ENCODE data around the gene ZNF664. TPM values are rescaled to one million over a fixed set of nuclear protein-coding genes. Genes with fewer than 3 reads are reported as not detected.

ZNF664 gene
- total and polyA plus RNA-seq, 2 experiments from 2014 or later = 11.3 to 29.1 TPM

DNA sequence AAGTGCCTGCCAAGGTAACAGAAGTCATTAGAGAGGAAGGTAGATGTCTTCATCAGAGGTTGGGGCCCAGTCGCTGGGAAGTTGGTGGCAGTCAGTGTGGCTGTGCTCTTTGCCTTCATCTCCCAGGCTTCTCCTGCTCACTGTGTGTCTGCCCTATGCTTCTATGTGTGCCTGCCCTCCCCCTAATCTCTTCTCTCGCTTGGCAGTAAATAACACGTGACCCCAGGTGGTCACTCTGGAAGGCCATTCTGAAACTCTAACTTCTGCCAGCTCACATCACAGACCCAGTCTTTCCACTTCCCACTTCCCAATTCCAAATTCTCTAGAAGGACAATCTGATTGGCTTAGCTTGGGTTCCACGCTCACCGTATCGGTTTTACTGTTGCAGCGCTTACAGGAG is 9.3 kb downstream of the ZNF664 start:
- Histone ChIP-seq H3K36me3 (ENCODE audit: low read depth) (no peaks in the 10 kb centered on the region; the same call in 1 of the 2 replicates), H3K4me3 (no peak overlapping the region), H3F3A (ENCODE audit: insufficient read depth) (no peaks in the 10 kb centered on the region), H3K9ac (no peak overlapping the region), H3K4me2 (ENCODE audit: unreplicated experiment) (no peak overlapping the region), H2AFZ (no peak overlapping the region), H3K4me1 (ENCODE audit: insufficient read depth) (no peaks in the 10 kb centered on the region), H3K9me3 (ENCODE audit: low read depth) (no peaks in the 10 kb centered on the region), H3K79me2 (ENCODE audit: insufficient read depth) (peaks cover 57% of the 10 kb centered on the region), H4K20me1 (ENCODE audit: insufficient read depth) (no peaks in the 10 kb centered on the region), H3K27ac (no peak overlapping the region), H3K9me2 (ENCODE audit: insufficient read depth) (no peaks in the 10 kb centered on the region), H3K27me3 (replicated peaks; ENCODE audit: insufficient read depth) (no peaks in the 10 kb centered on the region)
- 89 to 91% methylated on average over 7 of the region's 7 CpGs for WGBS, 2 experiments (ENCODE audit: low coverage in 1 of 2, low lambda C conversion rate in 2 of 2, missing lambda C conversion rate in 2 of 2)
- TF ChIP-seq EZH2 (IDR thresholded peaks at IDR 0.05; ENCODE audit: insufficient read depth, poor library complexity, severe bottlenecking) (no peak), EZH2phosphoT487 (IDR thresholded peaks at IDR 0.05; ENCODE audit: insufficient read depth, low read depth) (no peak)
- no peak for DNase-seq
- in situ Hi-C loops (cut with MboI) = loop anchor here (10.0 kb wide), 1 partner anchor 177 kb away; no protein-coding TSS in a partner anchor

DNA sequence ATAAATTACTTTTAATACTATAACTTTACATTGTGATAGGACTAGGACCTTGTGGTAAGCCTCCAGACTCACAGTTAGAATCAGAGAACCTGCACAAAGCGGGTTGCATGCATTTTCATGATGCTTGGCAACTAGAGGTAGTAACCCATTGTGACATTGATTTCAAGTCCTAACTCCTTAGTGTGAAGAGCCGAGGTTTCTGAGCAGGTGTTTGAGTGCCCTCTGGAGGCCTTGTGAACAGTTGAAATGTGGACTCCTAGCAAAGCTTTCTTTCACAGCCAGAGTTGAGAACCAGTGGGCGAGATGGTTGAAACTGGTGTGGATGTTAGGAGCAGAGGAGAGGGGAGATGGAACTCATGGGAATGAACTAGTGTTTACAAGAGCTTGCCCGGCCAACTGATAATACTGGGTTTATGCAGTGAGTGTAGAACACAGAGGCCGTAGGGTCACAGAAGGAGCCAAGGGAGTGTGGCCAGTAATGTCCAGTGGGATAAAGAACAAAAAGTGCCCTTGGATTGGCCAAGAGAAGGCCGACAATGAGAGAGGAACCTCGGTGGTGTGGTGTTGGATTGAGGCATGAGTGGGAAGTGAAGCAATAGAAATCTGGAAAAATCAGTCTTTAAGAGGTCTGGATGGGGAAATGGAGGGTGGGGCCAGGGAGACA is 10.9 kb downstream of the ZNF664 start:
- Histone ChIP-seq H3K36me3 (ENCODE audit: low read depth) (peaks cover 9% of the 10 kb centered on the region), H3K79me2 (ENCODE audit: insufficient read depth) (peaks cover 48% of the 10 kb centered on the region), H2AFZ (no peak overlapping the region), H3K27ac (no peak overlapping the region), H3K9ac (no peak overlapping the region), H3K4me3 (no peak overlapping the region), H3K27me3 (replicated peaks; ENCODE audit: insufficient read depth) (no peaks in the 10 kb centered on the region), H3K9me3 (ENCODE audit: low read depth) (no peaks in the 10 kb centered on the region), H3K4me1 (ENCODE audit: insufficient read depth) (no peaks in the 10 kb centered on the region), H3F3A (ENCODE audit: insufficient read depth) (no peaks in the 10 kb centered on the region), H3K4me2 (ENCODE audit: unreplicated experiment) (no peak overlapping the region), H3K9me2 (ENCODE audit: insufficient read depth) (no peaks in the 10 kb centered on the region), H4K20me1 (ENCODE audit: insufficient read depth) (no peaks in the 10 kb centered on the region)
- TF ChIP-seq EZH2phosphoT487 (IDR thresholded peaks at IDR 0.05; ENCODE audit: insufficient read depth, low read depth) = no peak
- no peak for TF ChIP-seq EZH2 (IDR thresholded peaks at IDR 0.05; ENCODE audit: insufficient read depth, poor library complexity, severe bottlenecking)
- DNase-seq = peak; percentile 85
- in situ Hi-C loops (cut with MboI) = loop anchor here (10.0 kb wide), 1 partner anchor 179 kb away; no protein-coding TSS in a partner anchor
- 41 to 43% methylated on average over 7 of the region's 7 CpGs for WGBS, 2 experiments (ENCODE audit: low coverage in 1 of 2, low lambda C conversion rate in 2 of 2, missing lambda C conversion rate in 2 of 2)

DNA sequence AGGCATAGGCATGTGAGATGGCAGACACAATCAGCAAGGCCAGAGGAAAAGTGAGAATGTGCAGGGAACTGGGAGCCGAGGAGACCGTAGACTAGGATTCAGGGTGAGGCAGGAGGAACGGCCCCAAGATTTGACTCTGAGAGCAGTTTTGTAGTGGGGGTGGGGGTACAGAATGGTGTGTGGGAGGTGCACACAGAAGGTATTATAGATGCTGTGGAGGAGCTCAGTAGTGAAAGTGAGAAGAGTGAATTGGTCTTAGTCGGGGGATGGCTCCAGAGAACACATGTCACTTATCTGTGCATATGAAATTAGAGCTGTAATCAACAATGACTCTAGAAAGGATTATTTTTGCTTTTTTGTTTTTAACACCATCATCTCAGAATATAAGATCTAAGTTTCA is 11.9 kb downstream of the ZNF664 start:
- 79 to 83% methylated on average over 4 of the region's 4 CpGs for WGBS, 2 experiments (ENCODE audit: low coverage in 1 of 2, low lambda C conversion rate in 2 of 2, missing lambda C conversion rate in 2 of 2)
- Histone ChIP-seq H3K79me2 (ENCODE audit: insufficient read depth) (peaks cover 40% of the 10 kb centered on the region), H3K9ac (no peak overlapping the region), H3F3A (ENCODE audit: insufficient read depth) (0 out of 2 replicates have a peak, but pooled peaks cover 3% of the 10 kb centered on the region), H3K27ac (no peak overlapping the region), H3K4me3 (no peak overlapping the region), H3K9me2 (ENCODE audit: insufficient read depth) (no peaks in the 10 kb centered on the region), H3K4me1 (ENCODE audit: insufficient read depth) (no peaks in the 10 kb centered on the region), H3K27me3 (replicated peaks; ENCODE audit: insufficient read depth) (no peaks in the 10 kb centered on the region), H3K9me3 (ENCODE audit: low read depth) (no peaks in the 10 kb centered on the region), H2AFZ (no peak overlapping the region), H4K20me1 (ENCODE audit: insufficient read depth) (no peaks in the 10 kb centered on the region), H3K4me2 (ENCODE audit: unreplicated experiment) (no peak overlapping the region), H3K36me3 (ENCODE audit: low read depth) (peaks cover 9% of the 10 kb centered on the region)
- no peak for TF ChIP-seq EZH2 (IDR thresholded peaks at IDR 0.05; ENCODE audit: insufficient read depth, poor library complexity, severe bottlenecking)
- no peak for TF ChIP-seq EZH2phosphoT487 (IDR thresholded peaks at IDR 0.05; ENCODE audit: insufficient read depth, low read depth)
- DNase-seq = no peak
- in situ Hi-C loops (cut with MboI) = loop anchor here (10.0 kb wide), 1 partner anchor 180 kb away; no protein-coding TSS in a partner anchor

DNA sequence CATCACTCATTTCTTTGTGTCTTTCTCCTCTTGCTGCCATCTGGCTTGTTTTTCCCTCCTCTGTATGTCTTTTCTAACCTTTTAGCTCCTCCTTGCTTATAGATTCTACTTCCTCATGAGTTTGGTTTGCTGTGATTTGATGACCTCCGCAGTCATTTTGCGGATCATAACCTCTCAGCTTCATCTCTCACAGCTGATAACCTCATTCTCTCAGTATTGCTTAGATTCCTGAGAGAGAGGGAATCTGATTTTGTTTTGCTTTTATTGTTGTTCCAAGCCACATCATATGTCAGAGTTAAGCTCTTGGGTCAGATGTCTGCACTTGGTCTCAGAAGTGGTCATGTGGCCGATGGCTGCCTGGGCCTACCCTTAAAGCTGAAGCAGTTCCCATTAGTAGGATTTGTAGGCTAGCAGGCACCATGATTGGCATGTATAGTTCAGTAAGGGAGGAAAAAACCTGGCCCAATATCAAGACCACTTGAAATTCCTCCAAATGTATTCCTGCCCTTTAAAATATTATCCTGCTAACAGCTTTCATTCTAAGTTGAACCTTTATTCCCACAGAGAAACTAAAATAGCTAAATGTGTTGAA is 13.5 kb downstream of the ZNF664 start:
- Histone ChIP-seq H4K20me1 (ENCODE audit: insufficient read depth) (no peaks in the 10 kb centered on the region), H3K36me3 (ENCODE audit: low read depth) (peaks cover 9% of the 10 kb centered on the region), H3K9ac (no peak overlapping the region), H3K9me3 (ENCODE audit: low read depth) (no peaks in the 10 kb centered on the region), H3K4me1 (ENCODE audit: insufficient read depth) (peaks cover 14% of the 10 kb centered on the region), H3K4me3 (no peak overlapping the region), H2AFZ (no peak overlapping the region), H3K4me2 (ENCODE audit: unreplicated experiment) (no peak overlapping the region), H3F3A (ENCODE audit: insufficient read depth) (peaks cover 18% of the 10 kb centered on the region), H3K27me3 (replicated peaks; ENCODE audit: insufficient read depth) (no peaks in the 10 kb centered on the region), H3K9me2 (ENCODE audit: insufficient read depth) (no peaks in the 10 kb centered on the region), H3K79me2 (ENCODE audit: insufficient read depth) (peaks cover 27% of the 10 kb centered on the region), H3K27ac (no peak overlapping the region)
- no peak for DNase-seq
- in situ Hi-C loops (cut with MboI) = loop anchor here (10.0 kb wide), 1 partner anchor 182 kb away; no protein-coding TSS in a partner anchor
- TF ChIP-seq EZH2 (IDR thresholded peaks at IDR 0.05; ENCODE audit: insufficient read depth, poor library complexity, severe bottlenecking) = no peak
- TF ChIP-seq EZH2phosphoT487 (IDR thresholded peaks at IDR 0.05; ENCODE audit: insufficient read depth, low read depth) = no peak
- 76 to 82% methylated on average over 3 of the region's 3 CpGs for WGBS, 2 experiments (ENCODE audit: low coverage in 1 of 2, low lambda C conversion rate in 2 of 2, missing lambda C conversion rate in 2 of 2)

All from GM23248 (cell line).